PC-9 (cell line): ENCODE data around the gene OSTM1. TPM values are rescaled to one million over a fixed set of nuclear protein-coding genes. Genes with fewer than 3 reads are reported as not detected.

ENCODE experiments used
- BruUV-seq: library from RNA; stranded (reverse); fragments of 400-500 nt; replicated peaks from 2 replicates; lab custom pipeline; 2021; lab: Mats Ljungman, UMichigan
- CTCF ChIA-PET: fragments of 300-600 bp; sonication (Branson Sonifier 250); formaldehyde crosslinking; loops from one replicate; lab custom pipeline; 2022; ENCODE audit warnings: antibody characterized with exemption; lab: Charles Lee
- POLR2A ChIA-PET: fragments of 300-600 bp; sonication (Branson Sonifier 250); formaldehyde crosslinking; loops from one replicate; lab custom pipeline; 2022; ENCODE audit warnings: antibody characterized with exemption; ENCODE audit not compliant: unreplicated experiment; lab: Charles Lee
- DNase-seq, 2 experiments: peaks; one replicate each; pipeline versions ENCODE4 v3.0.0 to v3.0.0-alpha.2; 2015 to 2022; ENCODE audit warnings: mixed read lengths in 1 of 2
- H2AFZ ChIP-seq: fragments of 200-600 bp; sonication (generic); 2 replicates; pipeline ENCODE4 v1.8.1; 2017; ENCODE audit warnings: antibody characterized with exemption
- H3F3A ChIP-seq: fragments of 200-600 bp; sonication (generic); 2 replicates; pipeline ENCODE4 v1.8.1; 2017; ENCODE audit warnings: antibody characterized with exemption, mild to moderate bottlenecking, low read depth; ENCODE audit not compliant: insufficient read depth
- H3K27ac ChIP-seq: fragments of 200-600 bp; sonication (generic); 2 replicates; pipeline ENCODE4 v1.6.1; 2016; ENCODE audit warnings: mixed run types
- H3K27me3 ChIP-seq: fragments of 200-600 bp; sonication (generic); 2 replicates; pipeline ENCODE4 v1.6.1; 2016; ENCODE audit warnings: low read depth, mixed run types; ENCODE audit not compliant: insufficient read depth
- H3K36me3 ChIP-seq: fragments of 200-600 bp; sonication (generic); 2 replicates; pipeline ENCODE4 v1.6.1; 2016; ENCODE audit warnings: low read depth, mixed run types
- H3K4me1 ChIP-seq: fragments of 200-600 bp; sonication (generic); replicated peaks from 2 replicates; pipeline ENCODE4 v1.6.1; 2016; ENCODE audit warnings: mixed run types; ENCODE audit not compliant: insufficient read depth
- H3K4me2 ChIP-seq: fragments of 200-600 bp; sonication (generic); 2 replicates; pipeline ENCODE4 v1.6.1; 2017; ENCODE audit warnings: mixed run types
- H3K4me3 ChIP-seq: fragments of 200-600 bp; sonication (generic); 2 replicates; pipeline ENCODE4 v1.6.1; 2016; ENCODE audit warnings: mixed run types
- H3K79me2 ChIP-seq: fragments of 200-600 bp; sonication (generic); 2 replicates; pipeline ENCODE4 v1.6.1; 2017; ENCODE audit warnings: low read depth, mixed run types
- H3K9me2 ChIP-seq: fragments of 200-600 bp; sonication (generic); 2 replicates; pipeline ENCODE4 v1.8.1; 2017; ENCODE audit warnings: mild to moderate bottlenecking; ENCODE audit not compliant: insufficient read depth
- H3K9me3 ChIP-seq: fragments of 200-600 bp; sonication (generic); 2 replicates; pipeline ENCODE4 v1.8.1; 2016; ENCODE audit warnings: low read depth; ENCODE audit not compliant: insufficient read depth
- H4K20me1 ChIP-seq: fragments of 200-600 bp; sonication (generic); 2 replicates; pipeline ENCODE4 v1.8.1; 2017; ENCODE audit not compliant: insufficient read depth
- CTCF ChIP-seq: fragments of 200-600 bp; sonication (generic); conservative IDR thresholded peaks from 2 replicates; pipeline ENCODE4 v1.6.1; 2017; ENCODE audit warnings: mixed run types, antibody characterized with exemption, mild to moderate bottlenecking, moderate library complexity
- EZH2 ChIP-seq: fragments of 200-600 bp; sonication (generic); IDR thresholded peaks from 2 replicates; pipeline ENCODE4 v1.8.0; 2017; ENCODE audit warnings: antibody characterized with exemption, low read depth
- intact Hi-C: fragments of 100-400 bp; cut with micrococcal nuclease; formaldehyde crosslinking; loops from one replicate; pipeline ENCODE4 v1.10.0; 2022; ENCODE audit not compliant: unreplicated experiment
- total RNA-seq: library from RNA; stranded (reverse); gene quantifications from 2 replicates; pipeline ENCODE4 v1.2.3, GENCODE V29; 2021

Gene OSTM1
- total RNA-seq, 1 experiment from 2014 or later, result 13.7 TPM

DNA sequence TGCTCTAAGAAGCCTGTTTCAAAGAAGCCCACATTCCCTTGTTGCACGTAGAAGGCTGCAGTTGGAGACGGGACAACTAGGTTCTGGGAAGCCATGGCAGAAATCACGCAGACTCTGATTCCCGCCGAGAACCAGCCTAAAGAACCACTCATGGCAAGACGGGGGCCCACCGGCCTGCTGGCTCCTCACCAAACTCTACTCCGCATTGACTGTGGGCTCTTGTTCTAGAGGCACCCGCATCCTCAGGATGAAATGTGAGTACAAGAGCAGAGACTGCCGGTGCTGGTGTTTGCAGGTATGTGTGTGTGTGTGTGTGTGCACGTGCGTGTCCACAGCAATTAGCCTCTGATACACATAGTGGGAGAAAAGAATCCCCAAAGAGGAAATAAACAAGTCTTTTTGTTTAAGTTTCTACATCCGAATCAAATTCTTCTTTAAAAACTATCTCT lies 49.0 kb upstream of the OSTM1 start:
- H3K9me2 ChIP-seq, result no peaks in the 10 kb centered on the region
- H2AFZ ChIP-seq, result no peak overlapping the region
- no peaks in the 10 kb centered on the region for H4K20me1 ChIP-seq
- no peak overlapping the region for H3K4me3 ChIP-seq
- no TSS peak for BruUV-seq
- no peaks in the 10 kb centered on the region for H3K27me3 ChIP-seq
- H3K4me2 ChIP-seq, result no peak overlapping the region
- DNase-seq, result no peak
- H3K79me2 ChIP-seq, result no peaks in the 10 kb centered on the region
- no peaks in the 10 kb centered on the region for H3K36me3 ChIP-seq
- no peak overlapping the region for H3K27ac ChIP-seq
- intact Hi-C loops, result no loop called here
- ChIA-PET POLR2A (no interaction called here), CTCF (no interaction called here)
- peaks cover 9% of the 10 kb centered on the region for H3K4me1 ChIP-seq
- TF ChIP-seq EZH2 (no peak), CTCF (no peak)
- H3F3A ChIP-seq, result no peaks in the 10 kb centered on the region
- no peaks in the 10 kb centered on the region for H3K9me3 ChIP-seq

- H3K9me2 ChIP-seq, result no peaks in the 10 kb centered on the region
- TF ChIP-seq CTCF, result no peak
- TF ChIP-seq EZH2, result no peak
Observed at GRCh38 chr6:108121612-108122011, 47.1 kb upstream of the OSTM1 start.

GRCh38 chr6:108120311-108120710 lies 45.8 kb upstream of the OSTM1 start:
- Histone ChIP-seq H2AFZ (no peak overlapping the region), H4K20me1 (no peaks in the 10 kb centered on the region), H3K9me2 (no peaks in the 10 kb centered on the region), H3K27me3 (peaks cover 5% of the 10 kb centered on the region; the same call in 1 of the 2 replicates), H3K4me1 (no peaks in the 10 kb centered on the region), H3K4me2 (no peak overlapping the region), H3F3A (no peaks in the 10 kb centered on the region), H3K4me3 (no peak overlapping the region), H3K36me3 (no peaks in the 10 kb centered on the region), H3K79me2 (no peaks in the 10 kb centered on the region), H3K27ac (no peak overlapping the region), H3K9me3 (no peaks in the 10 kb centered on the region)
- DNase-seq, result no peak
- ChIA-PET POLR2A (interaction anchor here (0.6 kb wide), 1 partner anchor 52 kb away, joined by 9 read pairs; no protein-coding TSS in a partner anchor), CTCF (interaction anchor here (0.6 kb wide), 1 partner anchor 493 kb away, joined by 3 read pairs; no protein-coding TSS in a partner anchor)
- TF ChIP-seq CTCF (no peak), EZH2 (no peak)
- BruUV-seq, result no TSS peak
- intact Hi-C loops, result no loop called here

More at GRCh38 chr6:108121612-108122011, 47.1 kb upstream of the OSTM1 start:
- Histone ChIP-seq H3K27me3 (peaks cover 5% of the 10 kb centered on the region; the same call in 1 of the 2 replicates), H3K36me3 (no peaks in the 10 kb centered on the region), H3K4me3 (no peak overlapping the region), H3K27ac (no peak overlapping the region), H3K4me2 (no peak overlapping the region), H3F3A (no peaks in the 10 kb centered on the region), H3K79me2 (no peaks in the 10 kb centered on the region), H3K4me1 (no peaks in the 10 kb centered on the region), H3K9me3 (no peaks in the 10 kb centered on the region), H2AFZ (no peak overlapping the region), H4K20me1 (no peaks in the 10 kb centered on the region)
- POLR2A ChIA-PET, result no interaction called here
- no TSS peak for BruUV-seq
- no peak for DNase-seq
- intact Hi-C loops, result no loop called here
- CTCF ChIA-PET, result interaction anchor here (0.5 kb wide), 1 partner anchor 106 kb away, joined by 3 read pairs; no protein-coding TSS in a partner anchor
